CMK (cell line): ENCODE measurements around the gene MNX1.

Source experiments
- DNase-seq: peaks from one replicate; pipeline ENCODE4 v3.0.0-alpha.2; 2010; ENCODE audit warnings: low read depth

Gene MNX1

DNA sequence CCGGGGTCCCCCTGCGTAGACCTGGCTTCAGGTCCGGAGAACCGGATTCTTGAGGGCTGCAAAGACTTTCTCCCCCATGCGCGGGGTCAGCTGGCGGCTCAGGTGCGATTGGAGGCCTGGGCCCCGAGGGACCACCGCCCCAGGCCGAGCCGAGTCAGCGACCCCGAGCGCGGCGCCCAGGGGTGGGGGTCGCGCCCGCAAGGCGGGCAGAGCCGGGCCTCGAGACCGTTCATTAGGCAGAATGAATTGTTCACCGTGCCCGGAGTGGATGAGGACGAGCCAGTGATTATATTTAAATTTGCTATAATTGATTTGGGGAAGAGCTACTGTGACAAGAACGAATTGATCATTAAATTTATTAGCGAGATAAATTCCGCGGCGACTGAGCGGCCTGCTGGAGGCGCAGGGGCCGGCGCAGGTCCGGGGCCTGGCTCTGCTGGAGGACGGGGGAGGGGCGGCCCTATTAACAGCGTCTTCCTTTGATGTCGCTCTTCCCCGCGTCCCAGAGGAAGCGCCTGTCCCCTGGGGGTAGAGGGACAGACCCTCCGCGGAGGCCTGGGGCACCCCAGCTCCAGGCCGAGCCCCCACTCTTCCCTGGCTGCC is 7.5 kb downstream of the MNX1 start:
- no peak for DNase-seq

DNA sequence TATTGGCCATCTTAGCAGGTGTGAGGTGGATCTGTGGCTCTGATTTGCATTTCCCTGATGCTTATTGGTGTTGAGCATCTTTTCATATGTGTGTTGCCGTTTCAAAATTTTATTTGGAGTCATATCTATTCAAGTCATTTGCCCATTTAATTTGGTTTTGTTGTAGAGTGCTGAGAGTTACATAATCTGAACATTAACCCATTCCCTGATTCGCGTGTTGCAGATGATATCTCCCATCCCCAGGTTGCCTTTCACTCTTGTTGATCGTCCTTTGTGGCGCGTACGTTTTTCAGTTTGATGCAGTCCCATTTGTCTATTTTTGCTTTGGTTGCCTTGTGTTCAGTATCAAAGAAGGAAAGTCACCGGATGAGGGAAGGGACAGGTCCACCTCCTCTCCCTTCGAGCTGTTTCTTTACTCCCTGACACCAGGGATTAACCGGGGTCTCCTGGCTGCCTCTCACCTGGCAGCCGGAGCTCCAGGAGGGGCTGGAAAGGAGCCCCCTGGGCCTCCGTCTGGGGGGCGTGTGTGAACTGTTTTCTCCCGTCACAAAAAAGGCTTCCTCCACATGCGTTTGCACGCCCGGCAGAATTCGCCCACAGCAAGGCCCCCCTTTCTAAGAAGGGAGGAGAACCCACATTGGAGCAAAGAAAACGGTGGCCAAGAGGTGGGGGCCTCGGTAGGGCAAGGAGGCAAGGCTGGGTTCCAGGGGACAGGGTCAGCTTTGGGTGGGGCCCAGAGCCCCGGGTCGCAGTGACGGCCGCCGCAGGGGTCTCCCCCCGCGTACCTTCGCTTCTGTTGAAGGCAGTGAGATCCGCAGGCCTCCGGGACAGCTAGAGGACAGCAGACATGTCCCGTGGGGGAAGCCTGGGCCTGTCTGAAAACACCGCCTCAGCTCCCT is 8.3 kb downstream of the MNX1 start:
- DNase-seq = no peak

DNA sequence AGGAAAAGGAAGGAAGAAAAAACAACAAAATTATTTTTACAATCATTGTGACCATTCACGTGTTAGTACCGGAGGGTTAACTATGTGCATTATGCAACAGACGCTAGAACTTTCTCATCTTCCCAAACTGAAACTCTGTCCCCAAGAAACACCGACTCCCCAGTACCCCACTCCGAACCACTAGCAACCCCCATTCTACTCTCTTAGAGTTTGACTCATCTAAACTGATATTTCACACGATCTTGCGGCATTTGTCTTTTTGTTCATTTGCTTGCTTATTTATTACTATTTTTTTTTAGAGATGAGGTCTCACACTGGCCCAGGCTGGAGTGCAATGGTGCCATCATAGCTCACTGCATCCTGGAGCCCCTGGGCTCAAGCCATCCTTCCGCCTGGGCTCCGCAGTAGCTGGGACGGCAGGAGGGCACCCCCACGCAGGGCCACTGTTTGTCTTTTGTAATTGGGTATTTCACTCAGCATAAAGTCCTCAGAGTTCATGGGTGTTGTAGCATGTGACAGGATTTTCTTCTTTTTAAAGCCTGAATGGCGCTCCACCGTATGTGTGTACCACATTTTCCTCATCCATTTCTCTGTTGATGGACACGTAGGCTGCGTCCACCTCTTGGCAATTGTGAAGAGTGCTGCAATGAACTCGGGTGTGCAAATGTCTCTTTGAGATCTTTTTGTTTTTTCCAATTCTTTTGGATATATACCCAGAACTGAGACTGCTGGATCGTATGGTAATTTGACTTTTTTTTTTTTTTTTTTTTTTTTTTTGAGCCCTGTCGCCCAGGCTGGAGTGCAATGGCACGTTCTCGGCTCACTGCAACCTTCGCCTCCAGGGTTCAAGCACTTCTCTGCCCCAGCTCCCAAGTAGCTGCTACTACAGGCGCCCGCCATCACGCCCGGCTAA is 9.5 kb downstream of the MNX1 start:
- DNase-seq = no peak

DNA sequence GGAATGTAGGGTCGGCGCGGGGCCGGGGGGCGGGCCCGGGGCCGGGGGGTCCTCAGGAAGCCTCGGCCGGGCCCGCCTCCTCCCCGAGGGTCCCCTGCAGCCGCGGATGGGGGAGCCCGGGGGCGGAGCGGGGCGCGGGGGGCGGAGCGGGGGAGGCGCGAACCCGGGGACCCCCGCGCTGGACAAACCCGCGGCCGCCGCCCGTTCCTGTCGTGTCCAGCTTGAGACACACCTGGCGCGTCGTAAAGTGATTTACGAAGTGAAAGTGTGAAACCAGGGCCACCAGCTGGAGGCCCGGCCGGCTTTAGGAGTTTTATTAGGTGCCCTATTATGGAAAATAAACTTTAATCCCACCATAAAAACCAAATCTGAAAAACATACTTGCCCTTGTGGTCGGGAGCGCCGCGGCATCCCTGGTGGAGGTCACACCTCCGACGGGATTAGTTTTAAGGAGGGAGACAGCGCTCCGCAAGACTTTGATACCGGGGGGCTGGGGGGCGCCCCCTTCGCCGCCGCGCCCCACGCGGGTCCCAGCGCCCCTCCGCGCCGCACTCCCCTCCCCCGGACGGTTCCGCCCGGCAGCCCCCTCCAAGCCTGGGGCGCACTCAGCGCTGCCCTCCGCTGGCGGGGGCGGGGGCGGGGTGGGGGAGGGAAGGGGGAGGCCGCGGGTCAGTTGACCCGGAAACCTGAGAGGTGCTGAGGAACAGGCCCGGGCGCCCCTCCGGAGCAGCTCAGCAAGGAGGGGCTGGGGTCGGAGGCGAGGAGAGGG is 10.3 kb downstream of the MNX1 start:
- DNase-seq = no peak

DNA sequence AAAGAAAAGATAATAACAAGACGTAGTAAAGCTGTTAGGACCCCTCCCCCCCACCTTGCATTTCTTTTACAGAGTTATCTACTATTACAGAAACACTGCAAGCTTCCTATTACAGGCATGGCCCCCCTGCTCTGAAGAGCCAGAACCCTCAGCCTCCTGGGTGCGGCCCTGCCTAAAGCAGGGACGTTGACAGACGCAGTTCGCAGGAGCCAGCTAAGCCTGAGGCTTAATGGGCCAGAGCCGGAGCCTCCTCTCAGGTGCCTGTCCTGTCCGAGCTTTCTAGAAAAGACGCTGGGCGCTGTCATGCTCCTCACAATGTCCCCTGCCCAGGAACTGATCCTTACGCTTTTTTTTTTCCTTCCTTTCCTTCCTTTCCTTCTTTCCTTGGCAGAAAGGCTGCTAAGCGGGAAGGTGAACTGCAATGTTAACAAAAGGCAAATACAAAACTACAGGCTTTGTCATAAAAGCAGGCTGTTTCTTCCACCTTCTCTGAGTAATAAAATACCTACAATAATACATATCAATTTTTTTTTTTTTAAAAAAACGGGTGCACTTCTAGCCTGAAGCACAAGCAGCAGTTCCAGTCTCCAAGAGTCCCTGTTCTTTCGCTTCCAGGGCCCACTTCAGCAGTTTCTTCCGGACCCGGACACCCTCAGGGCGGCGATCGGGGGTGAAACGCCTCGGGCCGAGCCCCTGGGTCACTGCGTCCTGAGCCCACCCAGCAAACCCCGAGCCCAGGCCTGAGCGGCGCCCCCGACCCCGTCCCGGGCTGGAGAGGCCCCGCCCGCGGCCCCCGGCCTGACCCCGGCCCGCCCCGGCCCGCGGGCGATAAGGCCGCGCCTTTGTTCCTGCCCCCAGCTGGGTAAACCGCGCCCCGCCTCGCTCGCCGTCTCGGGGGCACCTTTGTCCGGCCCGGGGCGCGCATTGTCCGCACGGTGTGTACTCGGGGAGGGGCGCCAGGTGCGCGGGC is 11.2 kb downstream of the MNX1 start:
- no peak for DNase-seq

DNA sequence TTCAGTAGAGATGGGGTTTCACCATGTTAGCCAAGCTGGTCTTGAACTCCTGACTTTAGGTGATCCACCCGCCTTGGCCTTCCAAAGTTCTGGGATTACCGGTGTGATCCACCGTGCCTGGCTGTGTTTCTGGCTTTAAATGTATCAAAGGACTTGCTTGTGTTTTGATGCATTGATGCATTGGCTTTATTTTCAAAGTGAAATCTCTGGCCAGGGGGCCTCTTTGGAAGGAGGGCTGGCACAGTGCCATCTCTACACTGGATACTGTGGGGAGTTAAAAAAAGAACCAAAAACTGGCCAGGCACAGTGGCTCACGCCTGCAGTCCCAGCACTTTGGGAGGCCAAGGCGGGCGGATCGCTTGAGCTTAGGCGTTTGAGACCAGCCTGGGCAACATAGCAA is 16.0 kb downstream of the MNX1 start:
- no peak for DNase-seq

DNA sequence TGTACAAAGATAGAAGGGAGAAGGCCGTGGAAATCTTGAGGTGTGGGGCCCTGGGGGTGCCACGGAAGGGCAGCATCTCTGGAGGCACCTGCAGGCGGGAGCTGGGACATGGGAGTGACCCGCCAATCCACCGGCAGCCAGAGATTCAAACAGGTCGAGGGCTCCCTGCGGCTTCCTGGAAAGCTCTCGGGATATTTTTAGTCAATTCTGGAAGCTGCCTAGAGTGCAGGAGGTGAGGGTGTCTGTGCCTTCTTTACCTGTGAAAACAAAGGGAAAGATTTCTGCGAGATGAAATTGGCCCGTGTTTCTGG is 16.6 kb downstream of the MNX1 start:
- DNase-seq = no peak

DNA sequence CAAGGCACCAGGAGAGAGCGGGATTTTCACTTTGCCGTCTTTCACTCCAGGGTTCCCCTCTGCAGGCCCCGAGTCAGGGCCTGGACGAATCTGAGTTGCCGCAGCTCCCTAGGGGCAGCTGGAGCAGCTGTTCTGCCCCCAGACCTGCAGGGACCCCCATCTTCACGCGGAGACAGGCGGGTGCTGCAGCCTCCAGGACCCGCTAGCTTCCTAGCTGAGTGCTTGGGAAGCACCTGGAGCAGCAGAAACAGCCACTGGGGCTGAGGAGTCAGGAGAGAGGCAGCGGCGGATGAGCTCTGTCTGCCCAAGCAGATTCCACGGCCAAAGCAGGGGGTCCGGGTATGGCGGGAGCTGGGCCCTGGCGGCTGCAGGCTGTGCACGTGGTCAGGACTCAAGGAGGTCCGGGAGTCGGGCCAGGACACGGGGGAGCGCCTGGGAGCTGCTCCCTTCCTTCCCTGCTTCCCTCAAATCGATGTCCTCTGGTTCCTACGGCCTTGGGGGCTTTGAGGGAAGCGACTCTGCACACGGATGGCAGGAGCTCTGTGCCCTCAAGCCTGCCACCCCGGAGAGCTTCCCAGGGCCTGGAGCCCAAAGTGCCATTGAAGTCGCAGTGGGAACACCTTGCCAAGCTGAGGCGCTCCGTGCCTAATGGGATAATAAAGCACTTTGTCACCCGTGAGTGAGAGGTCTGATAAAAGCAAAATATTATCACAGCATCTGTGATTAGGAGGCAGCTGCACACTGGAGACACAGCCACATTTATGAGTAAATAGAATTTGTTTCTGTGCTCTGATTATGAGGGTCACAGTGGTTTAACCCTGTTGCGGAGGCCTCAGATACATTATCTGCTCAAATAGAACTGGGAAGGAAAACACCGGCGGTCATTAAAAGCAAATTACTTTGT is 17.2 kb downstream of the MNX1 start:
- DNase-seq = no peak

DNA sequence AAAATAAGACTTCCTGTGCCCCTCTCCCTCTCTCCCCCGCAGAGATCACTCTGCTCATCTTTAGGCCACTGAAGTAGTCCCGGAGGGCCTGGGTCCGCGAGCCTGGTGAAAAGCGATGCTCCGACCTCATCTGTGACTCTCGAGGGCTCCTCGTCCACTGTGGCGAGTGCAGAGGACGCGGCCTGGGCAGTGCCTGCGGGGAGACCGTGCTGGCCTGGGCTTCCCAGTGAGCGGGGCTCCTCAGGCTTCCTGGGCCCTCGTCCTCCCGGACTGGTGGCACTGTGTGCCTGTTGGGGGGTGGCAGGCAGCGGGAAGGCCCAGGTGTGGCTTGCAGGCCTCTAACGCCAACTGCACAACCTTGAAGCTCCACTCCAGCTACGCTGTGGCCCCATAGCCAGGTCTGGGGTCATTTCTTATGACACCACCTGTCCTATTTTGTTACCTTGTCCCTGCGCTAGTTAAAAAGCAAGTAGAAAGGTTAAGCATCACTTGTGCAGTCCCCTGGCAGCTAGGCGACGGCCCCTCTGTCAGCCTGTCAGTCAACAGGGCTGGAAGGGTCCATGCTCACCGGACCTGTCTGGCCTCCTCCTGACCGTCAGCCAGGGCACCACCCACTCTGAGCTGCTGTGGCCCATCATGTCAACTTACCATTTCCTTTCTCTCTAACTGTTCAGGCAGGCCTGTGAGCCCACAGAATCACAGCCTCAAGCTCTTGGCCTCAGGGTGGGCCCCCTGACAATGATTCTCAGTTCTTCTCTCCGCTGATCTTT is 20.5 kb downstream of the MNX1 start:
- no peak for DNase-seq

DNA sequence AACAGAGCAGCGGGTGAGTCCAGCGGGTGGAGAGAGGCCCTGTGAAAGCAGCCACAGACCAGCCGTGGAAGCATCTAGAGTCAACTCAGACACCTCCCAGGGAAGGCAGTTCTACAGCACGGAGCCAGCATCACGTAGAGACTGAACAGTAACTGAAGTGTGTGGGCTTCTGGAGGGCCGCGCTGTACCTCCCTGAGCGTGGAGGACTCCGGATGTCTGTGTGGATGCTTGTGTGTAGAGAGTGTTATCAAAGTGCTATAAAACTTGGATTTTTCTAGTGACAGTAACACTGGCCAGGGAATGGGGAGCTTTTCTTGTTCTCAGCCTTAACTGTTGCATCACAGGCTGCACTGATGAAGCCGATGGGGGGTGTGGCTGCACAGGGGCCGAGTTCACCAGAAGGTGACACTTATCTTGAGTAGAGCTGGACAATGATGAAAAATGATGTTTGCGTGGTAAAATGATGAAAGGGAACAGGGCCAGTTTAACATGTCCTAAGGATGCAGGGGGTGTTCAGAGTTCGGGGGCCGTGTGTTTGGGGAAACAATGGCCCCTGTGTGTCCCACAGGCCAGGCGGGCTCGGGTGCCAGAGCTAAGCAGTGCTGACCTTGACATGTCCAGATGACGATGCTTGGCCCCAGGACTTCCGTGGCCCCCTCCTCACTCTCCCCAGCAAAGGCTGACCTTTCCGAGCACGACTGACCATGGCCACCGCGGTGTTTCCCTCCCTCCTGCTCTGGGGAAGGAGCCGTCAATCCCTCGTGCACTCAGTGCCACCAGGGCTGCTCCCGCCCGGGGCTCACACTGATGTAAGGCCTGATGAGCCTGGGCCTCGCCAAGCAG is 21.9 kb downstream of the MNX1 start:
- DNase-seq = no peak

DNA sequence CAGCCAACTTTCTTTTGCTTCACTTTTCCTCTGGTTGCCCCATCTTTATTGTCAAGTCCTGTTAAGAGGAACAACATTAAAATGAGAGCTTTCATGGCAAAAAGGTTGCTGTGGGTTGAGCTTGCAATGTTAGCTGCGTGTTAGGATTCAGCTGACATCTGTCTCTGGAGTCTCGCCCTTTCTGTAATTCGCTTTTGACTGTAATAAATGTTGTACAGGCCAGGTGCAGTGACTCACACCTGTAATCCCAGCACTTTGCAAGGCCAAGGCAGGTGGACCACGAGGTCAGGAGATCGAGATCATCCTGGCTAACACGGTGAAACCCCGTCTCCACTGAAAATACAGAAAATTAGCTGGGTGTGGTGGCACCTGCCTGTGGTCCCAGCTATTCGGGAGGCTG is 24.1 kb downstream of the MNX1 start:
- DNase-seq = no peak

DNA sequence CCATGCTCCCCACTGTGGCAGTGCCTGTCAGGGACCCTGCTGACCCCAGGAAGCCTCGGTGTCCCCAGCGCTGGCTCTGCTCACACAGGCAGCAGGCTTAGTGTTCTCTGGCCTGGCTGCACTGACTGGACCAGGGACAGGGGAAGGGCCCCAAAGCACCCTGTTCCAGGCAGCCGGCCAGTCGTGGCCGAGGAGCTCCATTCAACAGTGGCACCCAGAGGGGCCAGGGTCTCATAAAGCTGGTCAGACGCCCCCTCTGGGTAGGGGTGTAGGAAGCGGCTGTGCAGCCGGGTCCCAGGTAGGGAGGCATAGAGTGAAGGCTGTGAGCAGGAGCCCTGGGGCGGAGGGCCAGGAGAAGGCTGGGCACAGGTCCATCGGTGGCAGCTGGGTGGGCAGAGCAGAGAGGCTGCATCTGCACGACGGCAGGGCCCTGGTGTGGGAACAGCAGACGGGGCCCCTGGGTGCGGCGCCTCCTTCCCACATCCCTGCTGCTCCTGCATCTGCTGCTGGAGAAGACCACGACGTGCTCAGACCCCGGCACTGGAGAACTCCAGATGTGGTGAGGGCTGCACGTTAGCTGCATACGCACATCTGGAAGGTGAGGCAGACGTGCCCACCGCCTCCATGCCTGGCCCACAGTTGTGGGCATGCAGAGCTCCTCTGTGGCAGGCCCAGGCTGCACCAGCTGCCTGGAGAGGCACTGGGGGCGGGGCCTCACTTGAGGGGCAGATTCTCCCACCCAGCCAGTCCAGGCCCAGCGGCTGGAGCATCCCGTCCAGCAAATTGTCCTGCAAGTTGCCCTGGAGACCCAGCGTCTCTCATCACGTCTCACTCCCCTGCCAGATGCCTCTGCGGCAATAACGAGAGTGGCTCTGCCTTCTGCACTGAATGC is 25.1 kb downstream of the MNX1 start:
- no peak for DNase-seq

DNA sequence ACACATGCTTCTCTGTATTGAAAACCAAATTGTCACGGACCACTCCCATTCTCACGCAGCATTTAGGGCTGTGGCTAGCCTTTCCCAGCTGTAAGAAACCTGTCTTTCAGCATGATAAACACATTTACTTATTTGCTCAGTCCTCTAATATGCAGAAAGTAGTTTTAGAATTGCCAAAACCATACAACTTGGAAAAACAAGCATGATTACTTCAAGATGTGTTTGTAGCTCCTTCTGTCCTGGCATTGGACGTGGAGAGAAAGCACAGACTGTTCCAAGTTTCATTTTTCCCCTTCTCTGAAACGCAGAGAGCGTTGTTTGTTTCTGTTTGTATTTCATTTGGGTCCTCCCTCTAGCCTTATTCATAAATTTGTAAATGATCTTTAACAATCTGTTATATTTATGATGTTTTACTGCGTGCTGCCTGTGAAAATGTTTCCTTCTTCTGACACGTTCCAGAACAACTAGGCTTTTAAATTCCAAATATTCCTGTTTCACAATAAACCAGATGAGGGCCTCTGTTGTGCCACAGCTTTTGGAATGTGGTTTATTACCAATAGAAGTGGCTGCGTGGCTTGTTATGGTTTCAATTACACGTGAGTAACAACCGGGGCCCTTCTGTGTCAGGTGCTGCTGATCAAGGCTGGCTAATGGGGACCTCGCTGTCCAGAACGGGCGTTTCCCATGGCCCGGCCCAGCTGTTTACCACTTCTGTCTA is 26.1 kb downstream of the MNX1 start:
- no peak for DNase-seq

DNA sequence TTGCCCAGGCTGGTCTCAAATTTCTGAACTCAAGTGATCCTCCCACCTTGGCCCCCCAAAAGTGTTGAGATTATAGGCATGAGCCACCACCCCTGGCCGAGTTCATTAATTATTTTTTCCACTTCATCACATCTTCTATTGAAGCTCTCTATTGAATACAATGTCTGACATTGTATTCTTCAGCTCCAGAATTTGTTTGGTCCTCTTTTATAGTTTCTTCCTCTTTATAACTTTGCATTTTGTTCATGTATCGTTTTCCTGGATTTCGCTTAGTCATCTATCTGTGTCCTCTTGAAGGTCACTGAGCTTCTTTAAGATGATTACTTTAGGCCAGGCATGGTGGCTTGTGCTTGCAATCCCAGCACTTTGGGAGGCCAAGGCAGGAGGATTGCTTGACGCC is 30.8 kb downstream of the MNX1 start:
- no peak for DNase-seq

DNA sequence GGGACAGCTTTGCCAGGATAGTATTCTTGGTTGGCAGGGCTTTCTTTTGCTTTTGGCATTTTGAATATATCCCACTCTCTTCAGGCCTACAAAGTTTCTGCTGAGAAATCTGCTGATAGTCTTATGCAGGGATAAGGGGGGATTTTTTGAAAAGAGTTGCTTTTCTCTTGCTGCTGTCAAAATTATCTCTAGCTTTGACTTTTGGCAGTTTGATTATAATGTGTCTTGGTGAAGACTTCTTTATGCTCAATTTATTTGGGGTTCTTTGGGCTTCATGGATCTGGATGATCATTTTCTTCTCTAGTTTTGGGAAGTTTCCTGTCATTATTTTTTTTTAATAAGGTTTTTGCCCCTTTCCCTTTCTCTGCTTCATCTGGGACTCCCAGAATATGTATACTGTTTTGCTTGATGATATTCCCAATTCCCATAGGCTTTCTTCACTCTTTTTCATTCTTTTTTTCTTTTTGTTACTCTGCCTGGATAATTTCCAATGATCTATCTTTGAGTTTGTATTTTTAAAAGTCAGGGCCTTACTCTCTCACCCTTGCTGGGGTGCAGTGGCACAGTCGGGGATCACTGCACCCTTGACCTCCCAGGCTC is 31.4 kb downstream of the MNX1 start:
- DNase-seq = no peak

DNA sequence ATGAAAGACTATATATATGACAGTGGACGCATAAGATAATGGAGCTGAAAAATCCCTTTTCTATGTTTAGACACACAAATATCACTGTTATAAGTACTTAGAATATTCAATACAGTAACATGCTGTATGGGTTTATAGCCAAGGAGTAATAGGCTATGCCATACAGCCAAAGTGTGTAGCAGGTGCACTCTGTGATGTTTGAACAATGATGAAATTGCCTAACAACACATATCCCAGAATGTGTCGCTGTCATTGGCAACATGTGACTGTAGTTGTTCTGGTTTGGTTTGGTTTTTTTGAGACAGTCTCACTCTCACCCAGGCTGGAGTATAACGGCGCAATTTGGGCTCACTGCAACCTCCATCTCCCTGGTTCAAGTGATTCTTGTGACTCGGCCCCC is 34.8 kb downstream of the MNX1 start:
- no peak for DNase-seq
